SU-DHL-6 (cell line): ENCODE results near the gene TNFRSF21.

Experiments
- CTCF ChIP-seq: fragments of 200-600 bp; sonication (generic); IDR thresholded peaks from one replicate; pipeline ENCODE4 v1.5.1; 2017; ENCODE audit warnings: antibody characterized with exemption, mild to moderate bottlenecking, low read length, moderate library complexity; ENCODE audit not compliant: insufficient read depth, poor library complexity, severe bottlenecking
- EZH2phosphoT487 ChIP-seq: fragments of 200-600 bp; sonication (generic), shearing (Covaris generic); conservative IDR thresholded peaks from 2 replicates; pipeline ENCODE4 v1.6.1; 2018; ENCODE audit warnings: mild to moderate bottlenecking, antibody characterized with exemption, low read length, moderate library complexity, mixed read lengths

GRCh38 chr6:47308552-47309290 is 984 bp downstream of the TNFRSF21 start:
- TF ChIP-seq CTCF (no peak), EZH2phosphoT487 (no peak)
